Activated CD4-positive, alpha-beta T cell treated with anti-CD3 and anti-CD28 coated beads, Interleukin-2, Interleukin-4, amounts not matched to agents 100 ng/mL and 50 ng/mL, durations not matched to agents 16 hours and 8 hours (primary cell): ENCODE measurements around the gene AMPH.
"Not testable (repeated sequence)": the region's sequence is repeated elsewhere in the genome, so short reads cannot be mapped to it uniquely, and the experiment has no call there.

Experiments used
- DNase-seq: peaks from one replicate; pipeline ENCODE4 v3.0.0-alpha.2; 2020; ENCODE audit warnings: low spot score

Gene AMPH

DNA sequence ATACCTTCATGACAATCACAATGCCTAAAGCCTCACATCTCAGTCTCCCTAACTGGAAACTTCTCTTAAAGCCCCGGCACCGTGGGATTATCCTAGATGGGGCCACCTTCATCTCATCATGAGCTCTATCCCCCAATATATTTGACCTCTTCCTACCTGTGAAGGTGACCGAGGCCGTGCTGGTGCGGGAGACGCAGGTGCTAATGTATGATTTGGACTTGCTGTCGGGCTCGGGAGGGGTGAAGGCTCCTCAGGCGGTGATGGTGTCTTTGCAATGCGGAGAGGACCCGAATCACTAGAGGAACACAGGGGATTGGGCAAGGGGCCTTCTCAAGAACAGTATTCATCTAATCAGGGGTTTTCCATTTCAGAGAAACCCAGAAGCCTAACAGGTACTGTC lies 168.4 kb downstream of the AMPH start:
- DNase-seq, result no peak

DNA sequence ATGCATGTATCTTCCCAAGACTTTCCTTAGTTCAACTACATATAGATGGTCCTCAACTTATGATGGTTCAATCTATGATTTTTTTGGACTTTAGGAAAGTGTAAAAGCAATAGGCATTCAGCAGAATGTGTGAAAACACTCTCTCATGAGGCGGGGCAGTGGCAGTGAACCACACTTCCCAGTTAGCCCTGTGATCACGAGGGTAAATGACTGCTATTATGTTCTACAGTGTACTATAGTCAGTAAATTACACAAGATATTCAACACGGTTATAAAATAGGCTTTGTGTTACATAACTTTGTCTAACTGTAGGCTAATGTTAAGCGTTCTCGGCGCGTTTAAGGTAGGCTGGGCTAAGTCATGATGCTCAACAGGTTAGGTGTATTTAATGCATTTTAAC lies 169.3 kb downstream of the AMPH start:
- no peak for DNase-seq

DNA sequence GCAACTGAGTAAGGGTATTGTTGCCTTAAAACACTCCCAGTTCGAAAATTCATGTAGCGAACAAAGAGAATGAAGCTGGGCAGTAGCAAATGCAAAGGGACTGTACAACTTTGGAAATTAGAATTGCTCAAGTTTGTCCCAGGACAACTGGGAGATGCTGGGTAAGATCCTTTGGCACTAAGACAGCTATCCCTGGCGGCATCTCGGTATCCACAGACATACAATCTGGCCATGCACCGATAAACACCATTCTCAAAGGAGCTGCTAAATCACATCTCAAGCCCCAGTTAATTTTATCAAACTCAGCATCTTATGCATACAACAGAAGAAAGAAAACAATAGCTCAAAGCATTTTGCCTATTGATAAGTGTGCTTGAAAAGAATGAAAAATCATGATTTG lies 177.3 kb downstream of the AMPH start:
- DNase-seq, result no peak

DNA sequence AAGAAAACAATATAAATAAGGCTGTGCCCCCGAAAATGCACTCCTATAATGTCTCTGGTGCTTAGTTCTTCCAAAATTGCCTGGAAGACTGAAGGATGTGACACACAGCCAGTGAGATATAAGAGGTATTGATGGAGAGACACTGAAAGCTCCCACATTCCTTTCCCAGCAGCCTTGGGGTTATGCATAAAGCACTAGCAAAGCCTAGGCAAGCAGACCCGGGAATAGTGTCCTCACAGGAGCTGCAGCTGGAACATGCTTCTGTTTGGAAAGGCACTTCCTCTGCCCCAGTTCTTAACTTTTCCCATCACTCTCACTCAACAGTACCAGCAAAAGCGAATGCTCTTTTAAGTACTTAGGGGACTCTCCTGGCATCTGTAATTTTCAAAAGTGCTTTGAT lies 178.0 kb downstream of the AMPH start:
- no peak for DNase-seq

DNA sequence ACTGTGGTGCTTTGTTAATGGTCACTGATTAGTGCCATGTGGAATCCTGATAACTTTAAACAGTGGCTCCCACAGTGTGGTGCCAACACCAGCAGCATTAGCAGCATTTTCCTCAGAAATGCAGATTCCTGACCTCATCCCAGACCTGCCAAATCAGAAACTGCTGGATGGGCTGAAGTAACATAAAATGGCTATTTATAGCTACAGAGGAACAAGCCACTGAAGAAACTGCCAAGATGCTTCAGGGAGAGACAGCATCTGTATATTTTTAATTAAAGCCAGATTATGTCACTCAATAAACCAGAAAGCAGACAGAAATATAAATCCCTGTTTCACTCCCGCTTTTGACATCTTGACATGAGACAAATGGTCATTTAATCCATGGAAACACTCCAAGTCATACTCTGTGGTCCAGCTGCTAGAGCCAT lies 178.5 kb downstream of the AMPH start:
- no peak for DNase-seq

DNA sequence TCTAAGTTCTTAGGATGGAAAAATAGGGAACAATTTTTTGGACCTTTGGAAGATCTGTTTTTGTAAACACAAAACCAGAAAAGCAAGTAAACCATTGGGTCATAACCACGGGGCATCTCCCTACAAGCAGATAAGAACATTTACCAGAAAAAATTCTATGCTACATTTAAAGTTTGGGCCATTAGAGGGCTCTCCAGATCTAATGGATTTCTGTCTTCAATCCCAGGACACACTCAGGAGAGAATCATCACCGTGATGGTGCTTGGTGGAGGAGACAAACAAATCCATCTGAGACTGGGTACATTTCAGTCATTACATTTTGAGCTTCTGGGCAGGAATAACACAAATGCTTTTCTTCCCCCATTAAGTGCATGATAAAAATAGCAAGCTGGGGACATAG lies 179.3 kb downstream of the AMPH start:
- no peak for DNase-seq

DNA sequence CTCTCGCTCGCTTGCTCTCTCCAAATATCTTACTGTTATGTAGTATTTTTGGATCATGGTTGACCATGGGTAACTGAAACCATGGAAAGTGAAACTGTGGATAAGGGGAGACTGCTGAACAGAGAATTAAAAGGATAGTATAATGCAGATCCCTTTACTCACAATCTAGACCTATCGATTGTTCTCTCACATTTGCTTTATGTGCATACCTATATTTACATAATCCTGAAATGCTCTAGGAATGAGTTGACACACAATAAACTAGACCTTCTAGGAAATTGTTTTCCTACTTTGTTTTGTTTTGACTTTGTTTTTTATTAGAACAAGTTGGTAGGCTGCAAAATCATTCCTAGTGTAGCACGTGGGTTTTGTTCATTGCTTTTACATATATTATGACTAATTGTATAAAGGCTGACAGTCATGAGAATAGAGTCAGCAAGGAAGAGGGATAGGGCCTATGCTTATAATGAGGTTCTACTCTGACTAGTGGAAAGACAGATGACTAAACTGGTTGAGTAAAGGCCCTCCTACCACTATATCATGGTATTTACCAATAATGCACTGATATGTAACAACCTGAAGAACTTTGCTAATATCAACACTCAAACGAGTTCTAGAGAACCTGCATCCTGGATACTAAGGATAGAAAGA lies 182.5 kb downstream of the AMPH start:
- no peak for DNase-seq

DNA sequence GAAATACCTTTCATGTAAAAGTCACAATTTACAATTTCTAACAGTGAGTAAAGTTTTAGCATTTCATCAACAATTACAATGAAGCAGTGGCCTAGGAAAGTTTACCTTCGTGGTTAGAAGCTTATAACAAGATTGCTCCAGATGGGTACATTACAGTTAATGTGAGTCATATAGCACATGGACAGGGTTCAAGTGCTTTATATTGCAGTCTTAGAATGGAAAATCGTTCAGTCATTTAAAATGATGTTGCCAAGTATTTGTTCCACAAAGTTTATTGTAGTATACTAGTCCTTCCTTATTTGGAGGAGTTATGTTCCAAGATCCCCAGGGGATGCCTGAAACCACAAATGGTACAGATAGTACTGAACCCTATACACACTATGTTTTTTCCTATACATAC lies 183.1 kb downstream of the AMPH start:
- no peak for DNase-seq

DNA sequence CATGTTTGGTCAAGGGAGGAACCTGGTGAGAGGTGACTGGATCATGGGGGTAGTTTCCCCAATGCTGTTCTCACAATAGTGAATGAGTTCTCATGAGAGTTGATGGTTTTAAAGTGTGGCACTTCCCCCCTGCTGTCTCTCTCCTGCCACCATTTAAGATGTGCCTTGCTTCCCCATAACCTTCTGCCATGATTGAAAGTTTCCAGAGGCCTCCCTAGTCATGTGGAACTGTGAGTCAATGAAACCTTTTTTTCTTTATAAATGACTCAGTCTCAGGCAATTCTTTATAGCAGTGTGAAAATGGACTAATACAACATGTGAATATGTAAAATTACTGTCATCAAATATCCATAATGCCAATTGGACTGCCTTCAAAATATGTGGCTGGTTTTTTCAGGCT lies 192.2 kb downstream of the AMPH start:
- no peak for DNase-seq

DNA sequence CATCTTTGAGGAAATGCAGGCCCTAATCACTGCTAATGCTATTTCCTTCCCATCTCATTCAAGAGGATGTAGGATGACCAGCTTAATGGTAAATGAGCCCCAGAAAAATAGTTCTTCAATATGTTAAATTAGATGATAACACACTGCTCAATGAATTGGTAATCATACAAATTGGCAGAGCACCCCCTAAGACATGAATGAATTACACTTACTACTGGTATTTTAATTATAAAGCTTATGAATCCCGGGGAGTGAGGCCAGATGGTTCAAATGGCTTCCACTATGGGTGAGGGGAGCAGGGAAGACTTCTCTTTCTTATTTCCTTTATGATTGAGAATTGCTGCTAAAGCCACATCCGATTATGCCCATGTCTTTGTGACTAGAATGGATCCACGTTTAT lies 198.5 kb downstream of the AMPH start:
- DNase-seq, result no peak

DNA sequence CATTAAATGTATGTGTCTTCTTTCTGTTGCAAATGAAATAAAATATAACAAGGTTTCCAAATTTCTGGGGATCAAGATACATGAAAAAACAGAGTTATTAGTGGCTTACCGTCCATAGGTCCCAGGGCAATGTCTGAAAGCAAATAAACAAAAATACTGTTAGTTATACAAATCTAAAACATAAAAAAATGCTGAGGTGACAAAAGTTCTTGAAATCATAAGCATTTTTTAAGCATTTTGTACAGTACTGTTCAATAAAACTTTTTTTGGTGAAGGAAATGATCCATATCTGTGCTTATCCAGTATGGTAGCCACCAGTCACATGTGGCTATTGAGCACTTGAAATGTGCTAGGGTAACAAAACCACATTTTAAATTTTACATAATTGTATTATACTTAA lies 199.1 kb downstream of the AMPH start:
- DNase-seq, result no peak

DNA sequence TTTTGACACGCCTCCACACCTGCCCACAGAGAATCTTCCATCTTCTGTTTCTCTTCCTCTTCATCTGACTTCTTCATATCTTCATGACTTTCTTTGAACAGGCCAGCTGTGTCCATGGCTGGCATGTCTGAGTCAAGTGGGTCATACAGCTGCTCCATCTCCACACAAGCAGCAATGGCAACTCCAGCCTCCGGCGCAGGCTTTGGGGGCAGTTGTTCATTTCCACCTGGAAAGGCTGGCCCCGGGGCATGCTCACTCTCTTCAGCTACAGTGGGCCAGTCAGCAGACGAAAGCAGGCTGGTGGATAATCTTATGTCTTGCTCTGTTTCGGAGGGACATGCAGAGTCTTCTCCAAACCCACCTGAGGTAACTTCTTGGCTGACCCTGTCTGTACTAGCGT lies 202.1 kb downstream of the AMPH start:
- DNase-seq, result no peak

DNA sequence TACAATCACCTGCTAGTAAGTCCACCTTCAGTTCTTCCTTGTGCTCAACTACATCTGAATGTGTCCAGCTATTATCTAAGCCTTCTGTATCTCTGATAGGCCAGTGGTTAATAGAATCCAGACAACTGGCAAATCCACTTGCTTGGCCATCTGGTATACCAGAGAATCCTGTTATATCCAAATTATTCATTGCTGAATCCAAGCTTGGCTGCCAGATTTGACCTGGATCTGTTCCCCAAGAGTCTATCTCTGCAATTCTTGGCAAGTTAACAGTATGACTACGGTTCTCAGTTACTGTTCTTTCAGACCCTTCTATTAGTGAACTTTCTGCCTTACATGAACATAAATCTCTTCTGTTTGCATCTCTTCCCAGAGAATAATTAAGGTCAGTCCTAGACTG lies 203.1 kb downstream of the AMPH start:
- no peak for DNase-seq

DNA sequence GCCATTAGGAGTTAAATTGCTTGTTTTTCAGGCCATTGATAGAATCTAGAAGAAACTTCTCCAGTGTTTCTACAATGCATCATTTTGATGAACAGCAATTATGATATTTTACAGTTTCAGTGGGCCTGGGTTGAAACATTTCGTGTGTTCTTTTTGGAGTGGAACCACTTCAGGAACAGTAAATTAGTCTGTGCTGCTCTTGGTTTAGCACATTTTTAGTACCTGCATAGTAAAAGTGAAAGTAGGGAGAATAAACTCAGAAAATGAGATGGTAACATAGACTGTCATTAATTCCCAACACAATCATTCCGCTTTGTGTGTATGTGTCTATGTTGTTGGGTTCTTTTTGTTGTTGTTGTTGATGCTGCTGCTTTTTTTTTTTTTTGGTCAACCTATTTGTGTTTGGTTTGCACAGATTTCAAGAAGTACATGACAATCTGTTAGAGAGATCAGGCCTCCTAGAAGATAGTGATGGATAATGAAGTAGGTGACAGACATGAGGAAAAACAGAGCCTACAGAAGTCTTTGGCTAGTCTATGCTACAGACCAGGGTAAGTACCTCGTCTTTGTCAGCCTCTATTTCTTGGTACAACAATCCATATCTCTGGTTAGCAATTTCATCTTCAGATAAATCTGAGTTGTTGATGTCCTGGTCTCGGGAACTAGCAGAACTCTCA lies 203.8 kb downstream of the AMPH start:
- no peak for DNase-seq

DNA sequence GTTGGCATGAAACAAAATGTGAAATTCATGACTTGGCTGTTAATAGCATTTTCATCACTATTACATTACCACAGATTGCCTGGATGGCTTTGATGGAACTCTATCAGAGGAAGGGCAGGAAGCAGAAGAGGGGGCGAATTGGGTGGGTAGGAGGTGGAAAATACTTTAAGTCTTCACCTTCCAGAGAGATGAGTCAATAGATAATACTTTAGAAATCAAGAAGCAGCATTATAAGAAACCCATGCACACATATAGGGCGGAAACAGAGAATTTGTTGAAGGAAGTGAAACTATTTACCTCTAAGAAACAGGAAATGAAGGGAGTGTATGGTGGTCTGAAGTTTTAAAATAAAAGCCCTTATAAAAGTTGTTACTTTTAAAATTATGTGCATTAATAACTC lies 205.7 kb downstream of the AMPH start:
- DNase-seq, result no peak

DNA sequence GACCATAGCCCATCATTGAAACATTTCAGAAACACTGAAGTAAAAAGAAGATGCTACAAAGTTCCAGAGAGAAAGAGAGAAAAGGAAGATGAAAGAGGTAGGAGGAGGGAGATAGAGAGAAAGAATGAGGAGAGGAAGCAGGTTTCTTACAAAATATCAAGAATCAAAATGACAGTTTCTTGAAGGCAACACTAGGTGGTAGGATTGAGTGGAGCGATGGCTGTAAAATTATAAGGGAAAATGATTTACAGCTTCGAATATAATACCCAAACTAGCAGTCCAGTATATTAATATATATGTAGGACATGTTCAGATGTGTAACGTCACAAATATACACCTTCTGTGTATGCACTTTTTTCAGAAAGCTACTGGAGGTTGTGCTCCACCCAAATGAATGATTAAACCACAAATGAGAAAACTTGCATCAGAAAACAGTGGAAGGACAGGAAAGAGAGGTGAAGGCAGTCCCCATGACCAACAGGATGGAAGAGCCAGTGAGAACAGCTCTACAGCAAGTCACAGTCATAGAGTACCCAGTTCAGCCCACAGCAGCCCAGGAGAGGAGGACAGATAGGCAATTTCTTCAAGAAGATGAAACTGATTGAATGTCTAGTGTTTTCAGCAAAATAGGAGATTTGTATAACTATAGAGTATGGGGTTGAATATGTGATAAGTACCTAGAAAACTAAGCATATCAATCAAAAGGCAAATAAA lies 206.3 kb downstream of the AMPH start:
- no peak for DNase-seq

DNA sequence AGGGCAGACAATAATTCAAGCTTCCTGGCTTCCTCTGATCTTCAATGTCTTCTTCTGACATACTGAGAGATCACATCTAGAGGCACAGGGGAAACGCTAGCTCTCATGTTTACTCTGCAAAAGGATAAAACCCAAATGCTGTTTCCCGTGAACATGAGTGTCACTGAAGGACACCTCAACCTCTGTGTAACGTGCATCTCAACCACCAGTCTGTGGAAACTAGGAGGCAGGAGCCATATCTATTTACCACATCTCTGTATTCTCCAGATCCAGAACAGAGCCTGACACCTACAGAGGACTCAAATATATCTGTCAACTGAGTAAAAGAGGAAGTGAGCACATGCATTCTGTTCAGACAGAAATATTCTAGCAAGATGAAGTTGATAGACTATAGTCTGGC lies 217.4 kb downstream of the AMPH start:
- no peak for DNase-seq

DNA sequence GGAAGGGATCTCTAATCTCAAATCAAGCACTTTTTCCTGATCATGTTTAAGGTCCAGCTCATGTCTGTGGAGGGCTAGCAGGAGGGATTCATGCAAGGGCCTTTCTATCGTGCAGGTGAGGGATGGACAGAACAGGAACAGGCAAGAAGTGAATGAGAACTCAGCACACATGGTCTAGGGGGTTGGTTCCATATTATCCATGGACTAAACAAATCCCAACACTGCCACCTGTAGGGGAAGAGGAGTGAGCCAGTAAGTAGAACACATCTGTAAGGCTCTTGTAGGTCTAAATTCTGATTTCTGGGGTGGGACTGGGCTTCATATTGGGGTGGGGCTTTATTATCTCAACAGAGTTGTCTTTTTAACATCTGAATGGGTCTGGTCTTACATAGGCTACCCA lies 219.8 kb downstream of the AMPH start:
- no peak for DNase-seq

DNA sequence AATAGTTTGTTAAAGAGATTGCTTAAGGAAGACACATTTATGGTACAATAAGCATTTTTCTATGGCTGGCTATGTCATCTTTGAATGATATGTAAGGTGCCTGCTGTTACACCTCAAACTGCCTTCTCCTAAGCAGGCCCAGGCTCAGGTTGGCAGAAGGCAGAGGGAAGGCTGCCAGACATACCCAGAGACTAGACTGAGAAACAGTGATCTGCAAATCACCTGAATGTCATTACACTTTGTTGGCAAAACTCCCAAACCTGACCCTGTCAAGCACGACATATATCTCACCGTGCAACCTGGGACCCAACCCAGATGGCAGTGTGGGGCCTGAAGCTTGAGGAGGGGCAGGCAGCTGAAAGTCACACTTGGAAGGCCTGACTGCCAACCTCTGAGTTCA lies 221.1 kb downstream of the AMPH start:
- no peak for DNase-seq

DNA sequence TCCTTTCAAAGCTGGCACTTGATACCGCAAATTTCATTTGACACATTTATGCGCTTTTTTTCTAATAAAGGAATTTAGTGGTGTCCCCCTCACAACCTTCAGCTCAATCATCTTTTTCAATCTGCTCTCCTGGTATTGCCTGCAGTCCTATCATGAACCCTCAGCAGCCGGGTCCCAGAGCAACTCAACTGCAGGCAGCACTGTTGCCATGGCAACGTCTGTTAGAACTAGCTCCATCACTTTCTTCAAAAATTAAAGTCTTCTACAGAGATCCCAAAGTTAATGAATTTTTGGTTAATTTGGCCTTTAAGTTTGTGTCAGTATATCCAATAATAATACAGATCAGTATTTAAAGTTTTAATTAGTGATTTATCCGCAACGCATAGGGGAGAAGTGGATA lies 221.6 kb downstream of the AMPH start:
- DNase-seq, result no peak

DNA sequence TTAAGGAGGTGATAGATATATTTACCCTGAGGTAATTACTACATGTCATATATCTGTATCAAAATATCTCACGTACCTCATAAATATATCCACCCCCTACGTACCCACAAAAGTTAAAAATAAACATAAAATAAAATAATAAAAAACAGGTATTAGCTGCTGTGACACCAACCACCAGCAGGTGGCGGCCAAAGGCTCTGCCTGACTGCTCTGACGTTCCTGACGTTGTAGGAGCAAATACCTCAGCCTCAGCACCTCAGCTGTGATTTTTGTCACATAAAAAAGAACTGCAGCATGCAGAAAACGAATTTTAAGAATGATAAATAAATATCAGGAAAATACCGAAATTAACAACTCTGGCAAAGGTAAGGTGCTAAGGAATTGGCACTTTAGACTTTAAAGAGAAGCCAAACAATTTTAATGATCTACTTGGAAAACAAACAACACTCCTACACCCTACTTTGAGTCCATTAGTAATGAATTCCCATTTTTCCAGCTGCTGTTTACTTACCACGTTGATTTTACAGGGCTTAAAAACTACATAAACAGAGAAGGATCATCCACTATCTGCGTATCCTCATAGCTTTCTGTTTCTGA lies 232.3 kb downstream of the AMPH start:
- peak; percentile 48 for DNase-seq

DNA sequence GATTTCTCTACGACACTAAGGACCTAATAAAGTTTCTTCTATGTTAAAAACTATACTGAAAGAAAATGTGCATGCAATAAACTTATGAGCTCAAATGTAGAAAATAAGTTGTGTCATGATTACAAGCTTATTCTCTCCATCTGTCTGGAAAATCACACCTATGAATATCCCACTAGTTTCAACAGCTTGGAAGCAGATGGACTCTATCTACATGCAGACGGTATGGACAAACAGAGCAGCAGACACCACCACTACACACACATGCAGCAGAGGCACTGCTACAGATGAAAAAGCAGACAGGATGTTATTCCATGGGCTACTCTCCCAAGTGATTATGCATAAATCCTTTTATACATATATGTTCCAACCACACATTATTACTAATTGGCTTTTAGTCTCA lies 234.3 kb downstream of the AMPH start:
- DNase-seq, result no peak

DNA sequence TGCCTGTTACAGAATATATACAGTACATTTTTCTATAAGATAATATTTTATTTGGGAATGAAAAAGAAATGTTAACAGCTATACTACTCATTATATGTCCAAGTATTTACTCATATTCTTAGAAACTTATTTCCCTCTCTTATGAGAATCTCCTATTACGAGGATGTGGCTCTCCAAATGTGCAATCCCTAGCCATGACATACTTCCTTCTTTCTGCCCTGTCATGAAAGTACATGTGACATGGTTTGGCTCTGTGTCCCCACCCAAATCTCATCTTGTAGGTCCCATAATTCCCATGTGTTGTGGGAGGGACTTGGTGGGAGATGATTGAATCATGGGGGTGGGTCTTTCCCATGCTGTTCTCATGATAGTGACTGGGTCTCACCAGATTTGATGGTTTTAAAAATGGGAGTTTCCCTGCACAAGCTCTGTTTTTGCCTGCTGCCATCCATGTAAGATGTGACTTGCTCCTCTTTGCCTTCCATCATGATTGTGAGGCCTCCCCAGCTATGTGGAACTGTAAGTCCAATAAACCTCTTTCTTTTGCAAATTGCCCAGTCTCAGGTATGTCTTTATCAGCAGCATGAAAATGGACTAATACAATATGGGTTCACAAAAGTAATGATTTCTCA lies 235.1 kb downstream of the AMPH start:
- DNase-seq, result not testable (repeated sequence)
